Measurements from ENCODE around the gene PRR30. TPM values are rescaled to one million over a fixed set of nuclear protein-coding genes. Genes with fewer than 3 reads are reported as not detected.

Gene PRR30
- polyA plus RNA-seq, 1 of the 3 experiments (the other 2 are of a cell fraction), result not detected

GRCh38 chr2:27160191-27160590 is 21.0 kb upstream of the PRR30 start:
- Histone ChIP-seq H3K9me2 (no peaks in the 10 kb centered on the region), H3K4me3 (ENCODE audit: low read depth in 2 of 2, low read length in 1 of 2) (no peak overlapping the region), H3K27me3 (ENCODE audit: insufficient read depth) (no peaks in the 10 kb centered on the region), H2AFZ (ENCODE audit: low read depth) (no peak overlapping the region), H3K36me3 (replicated peaks in 1 of 2; ENCODE audit: control insufficient read depth in 1 of 2, insufficient read depth in 2 of 2, low read length in 1 of 2) (no peaks in the 10 kb centered on the region), H3K9ac (no peak overlapping the region), H3F3A (replicated peaks; ENCODE audit: insufficient read depth) (no peaks in the 10 kb centered on the region), H3K27ac (ENCODE audit: low read depth in 2 of 2, low read length in 1 of 2) (no peak overlapping the region), H4K20me1 (ENCODE audit: insufficient read depth) (no peaks in the 10 kb centered on the region), H3K9me3 (no peaks in the 10 kb centered on the region), H3K79me2 (ENCODE audit: insufficient read depth) (no peaks in the 10 kb centered on the region), H3K4me1 (ENCODE audit: control insufficient read depth in 1 of 2, insufficient read depth in 2 of 2, low read depth in 1 of 2, low read length in 1 of 2) (no peaks in the 10 kb centered on the region), H3K4me2 (no peak overlapping the region)
- ChIA-PET CTCF (interaction anchor here (0.6 to 6.9 kb wide), 9 partner anchors 10 to 120 kb away, joined by 3 to 58 read pairs (median 6); no protein-coding TSS in a partner anchor), POLR2A (no interaction called here)
- WGBS (ENCODE audit: low lambda C conversion rate), result 70% methylated on average over 9 of the region's 9 CpGs
- DNase-seq, result no peak
- TF ChIP-seq REST (IDR thresholded peaks at IDR 0.05; ENCODE audit: low read depth, low read length) (no peak), FOXJ3 (CRISPR knock-in tag; IDR thresholded peaks at IDR 0.05) (no peak), FOSL2 (IDR thresholded peaks at IDR 0.05; ENCODE audit: borderline replicate concordance, low read depth) (no peak), MAX (IDR thresholded peaks at IDR 0.05; ENCODE audit: low read depth) (no peak), RAD21 (IDR thresholded peaks at IDR 0.05; ENCODE audit: low read length) (no peak), MXI1 (IDR thresholded peaks at IDR 0.05; ENCODE audit: low read depth, low read length) (no peak), RCOR1 (IDR thresholded peaks at IDR 0.05; ENCODE audit: low read length) (no peak), FOXM1 (IDR thresholded peaks at IDR 0.05; ENCODE audit: low read depth) (no peak), CHD2 (IDR thresholded peaks at IDR 0.05; ENCODE audit: low read length, partially characterized antibody) (no peak), USF1 (IDR thresholded peaks at IDR 0.05; ENCODE audit: borderline replicate concordance, low read depth) (no peak), SMC3 (IDR thresholded peaks at IDR 0.05; ENCODE audit: low read depth, low read length) (no peak), TAF1 (IDR thresholded peaks at IDR 0.05; ENCODE audit: borderline replicate concordance, low read depth, low read length) (no peak), IRF3 (IDR thresholded peaks at IDR 0.05; ENCODE audit: low read depth, low read length) (no peak), EZH2phosphoT487 (IDR thresholded peaks at IDR 0.05; ENCODE audit: borderline replicate concordance, low read depth) (no peak), SIN3A (IDR thresholded peaks at IDR 0.05; ENCODE audit: borderline replicate concordance, low read depth, low read length) (no peak), CTCF (IDR thresholded peaks at IDR 0.05) (no peak)

Data from SK-N-SH (cell line).